OCI-LY7 (cell line): ENCODE data around the gene ITIH1. TPM values are rescaled to one million over a fixed set of nuclear protein-coding genes. Genes with fewer than 3 reads are reported as not detected.

Experiments used
- BruUV-seq: library from RNA; stranded (reverse); fragments of 400-500 nt; replicated peaks from 2 replicates; lab custom pipeline; 2021; lab: Mats Ljungman, UMichigan
- CTCF ChIA-PET: fragments of 300-600 bp; sonication (Branson Sonifier 250); formaldehyde crosslinking; loops from one replicate; lab custom pipeline; 2022; ENCODE audit warnings: antibody characterized with exemption; ENCODE audit not compliant: unreplicated experiment; lab: Charles Lee
- POLR2A ChIA-PET: fragments of 300-600 bp; sonication (Branson Sonifier 250); formaldehyde crosslinking; loops from one replicate; lab custom pipeline; 2022; ENCODE audit warnings: antibody characterized with exemption; lab: Charles Lee
- DNase-seq: peaks from one replicate; pipeline ENCODE4 v3.0.0-alpha.2; 2015; ENCODE audit warnings: low spot score
- H2AFZ ChIP-seq: fragments of 200-600 bp; sonication (generic), shearing (Covaris generic); 2 replicates; pipeline ENCODE4 v1.6.1; 2014; ENCODE audit warnings: mild to moderate bottlenecking, antibody characterized with exemption, low read length, moderate library complexity
- H3K27ac ChIP-seq: fragments of 200-600 bp; sonication (generic); 2 replicates; pipeline ENCODE4 v1.5.1; 2014; ENCODE audit warnings: mixed run types, low read depth, mild to moderate bottlenecking, moderate library complexity, low read length, inconsistent platforms; ENCODE audit not compliant: poor library complexity, severe bottlenecking
- H3K36me3 ChIP-seq: fragments of 200-600 bp; sonication (generic); 2 replicates; pipeline ENCODE4 v1.6.1; 2014; ENCODE audit warnings: mild to moderate bottlenecking, antibody characterized with exemption, low read length, moderate library complexity, mixed read lengths; ENCODE audit not compliant: insufficient read depth
- H3K4me1 ChIP-seq: fragments of 200-600 bp; sonication (generic); 2 replicates; pipeline ENCODE4 v1.5.1; 2014; ENCODE audit warnings: mild to moderate bottlenecking, low read length; ENCODE audit not compliant: insufficient read depth, poor library complexity, severe bottlenecking
- H3K4me2 ChIP-seq: fragments of 200-600 bp; sonication (generic); 2 replicates; pipeline ENCODE4 v1.6.1; 2014; ENCODE audit warnings: mild to moderate bottlenecking, low read length
- H3K4me3 ChIP-seq: fragments of 200-600 bp; sonication (generic); 2 replicates; pipeline ENCODE4 v1.5.1; 2014; ENCODE audit warnings: mild to moderate bottlenecking, low read depth, low read length; ENCODE audit not compliant: poor library complexity, severe bottlenecking
- H3K79me2 ChIP-seq: fragments of 200-600 bp; sonication (generic); 2 replicates; pipeline ENCODE4 v1.6.1; 2016; ENCODE audit warnings: low read depth, mild to moderate bottlenecking, low read length, moderate library complexity, mixed read lengths; ENCODE audit not compliant: insufficient read depth
- H3K9me2 ChIP-seq: fragments of 200-600 bp; sonication (generic); 2 replicates; pipeline ENCODE4 v1.6.1; 2016; ENCODE audit warnings: mild to moderate bottlenecking, low read length, mixed read lengths; ENCODE audit not compliant: insufficient read depth
- H3K9me3 ChIP-seq: fragments of 200-600 bp; sonication (generic); 2 replicates; pipeline ENCODE4 v1.6.1; 2014; ENCODE audit warnings: mild to moderate bottlenecking, mixed run types, low read length, mixed read lengths
- H4K20me1 ChIP-seq: fragments of 200-600 bp; sonication (generic); 2 replicates; pipeline ENCODE4 v1.6.1; 2014; ENCODE audit warnings: mild to moderate bottlenecking, antibody characterized with exemption, low read length, moderate library complexity, mixed read lengths; ENCODE audit not compliant: insufficient read depth
- CTCF ChIP-seq: fragments of 200-600 bp; sonication (generic); conservative IDR thresholded peaks from 2 replicates; pipeline ENCODE4 v1.5.1; 2014; ENCODE audit warnings: mild to moderate bottlenecking, antibody characterized with exemption, low read length, moderate library complexity, mixed read lengths
- EZH2phosphoT487 ChIP-seq: fragments of 200-600 bp; sonication (generic); IDR thresholded peaks from 2 replicates; pipeline ENCODE4 v1.6.1; 2018; ENCODE audit warnings: low read depth, borderline replicate concordance, mild to moderate bottlenecking, mixed run types, antibody characterized with exemption, low read length, moderate library complexity, mixed read lengths
- intact Hi-C: fragments of 100-400 bp; cut with micrococcal nuclease; formaldehyde crosslinking; loops from one replicate; pipeline ENCODE4 v1.10.0; 2022; ENCODE audit not compliant: unreplicated experiment
- total RNA-seq, 2 experiments: library from RNA; depleted of rRNA in 1 of 2; stranded (reverse); fragments of >200 nt in 1 of 2; shearing (Covaris generic) in 1 of 2; gene quantifications; 2 replicates each; pipeline ENCODE4 v1.2.3, GENCODE V29; 2014 to 2022

ITIH1 gene
- total RNA-seq, 2 experiments from 2014 or later, result not detected

GRCh38 chr3:52743721-52744120 lies 33.7 kb upstream of the ITIH1 start:
- Histone ChIP-seq H3K9me2 (no peaks in the 10 kb centered on the region), H3K9me3 (no peaks in the 10 kb centered on the region), H3K4me2 (no peak overlapping the region), H4K20me1 (no peaks in the 10 kb centered on the region), H3K4me1 (no peaks in the 10 kb centered on the region), H2AFZ (no peak overlapping the region), H3K27ac (no peak overlapping the region), H3K4me3 (no peak overlapping the region), H3K36me3 (peaks cover 84% of the 10 kb centered on the region), H3K79me2 (no peaks in the 10 kb centered on the region)
- intact Hi-C loops, result loop anchor here (2.0 to 5.0 kb wide), 2 partner anchors 77 to 329 kb away; no protein-coding TSS in a partner anchor
- POLR2A ChIA-PET, result interaction anchor here (0.6 to 1.1 kb wide), 2 partner anchors 15 to 27 kb away, joined by 3 to 6 read pairs; partner anchors contain the start of gene NEK4
- BruUV-seq, result no TSS peak
- no peak for DNase-seq
- CTCF ChIA-PET, result no interaction called here
- no peak for TF ChIP-seq CTCF
- no peak for TF ChIP-seq EZH2phosphoT487

GRCh38 chr3:52752045-52752660 lies 25.2 kb upstream of the ITIH1 start:
- intact Hi-C loops, result no loop called here
- CTCF ChIA-PET, result no interaction called here
- Histone ChIP-seq H3K36me3 (peaks cover 73% of the 10 kb centered on the region), H3K79me2 (no peaks in the 10 kb centered on the region), H3K4me3 (no peak overlapping the region), H3K4me2 (no peak overlapping the region), H2AFZ (no peak overlapping the region), H3K9me2 (no peaks in the 10 kb centered on the region), H3K27ac (no peak overlapping the region), H3K9me3 (no peaks in the 10 kb centered on the region), H4K20me1 (no peaks in the 10 kb centered on the region), H3K4me1 (no peaks in the 10 kb centered on the region)
- no peak for TF ChIP-seq EZH2phosphoT487
- TF ChIP-seq CTCF, result no peak
- DNase-seq, result no peak
- POLR2A ChIA-PET, result interaction anchor here (0.7 kb wide), 1 partner anchor 251 kb away, joined by 5 read pairs; no protein-coding TSS in a partner anchor
- no TSS peak for BruUV-seq

- no peaks in the 10 kb centered on the region for H3K4me1 ChIP-seq
- ChIA-PET POLR2A (no interaction called here), CTCF (no interaction called here)
- no peak overlapping the region for H3K27ac ChIP-seq
- no peaks in the 10 kb centered on the region for H3K9me3 ChIP-seq
- BruUV-seq, result no TSS peak
- H3K4me2 ChIP-seq, result no peak overlapping the region
- no peak overlapping the region for H3K4me3 ChIP-seq
- no peak for DNase-seq
- intact Hi-C loops, result no loop called here
- H4K20me1 ChIP-seq, result no peaks in the 10 kb centered on the region
- TF ChIP-seq CTCF, result no peak
- no peak for TF ChIP-seq EZH2phosphoT487
- peaks cover 74% of the 10 kb centered on the region for H3K36me3 ChIP-seq
- H3K9me2 ChIP-seq, result no peaks in the 10 kb centered on the region
- H3K79me2 ChIP-seq, result no peaks in the 10 kb centered on the region
- H2AFZ ChIP-seq, result no peak overlapping the region
Observed at GRCh38 chr3:52754373-52754772, 23.0 kb upstream of the ITIH1 start.
